Right forelimb (tissue), 1 donor: ENCODE measurements around the gene FAM107A.

Source experiments
- DNase-seq: peaks from one replicate; pipeline ENCODE4 v3.0.0-alpha.2; 2018

Gene FAM107A

GRCh38 chr3:58591517-58592510 lies 14.6 kb upstream of the FAM107A start:
- DNase-seq = no peak

- DNase-seq = peak; percentile 73
These were observed 10.9 kb upstream of the FAM107A start for GRCh38 chr3:58588030-58588614.

- no peak for DNase-seq
These were observed 9.6 kb upstream of the FAM107A start for GRCh38 chr3:58586776-58587192.

DNA sequence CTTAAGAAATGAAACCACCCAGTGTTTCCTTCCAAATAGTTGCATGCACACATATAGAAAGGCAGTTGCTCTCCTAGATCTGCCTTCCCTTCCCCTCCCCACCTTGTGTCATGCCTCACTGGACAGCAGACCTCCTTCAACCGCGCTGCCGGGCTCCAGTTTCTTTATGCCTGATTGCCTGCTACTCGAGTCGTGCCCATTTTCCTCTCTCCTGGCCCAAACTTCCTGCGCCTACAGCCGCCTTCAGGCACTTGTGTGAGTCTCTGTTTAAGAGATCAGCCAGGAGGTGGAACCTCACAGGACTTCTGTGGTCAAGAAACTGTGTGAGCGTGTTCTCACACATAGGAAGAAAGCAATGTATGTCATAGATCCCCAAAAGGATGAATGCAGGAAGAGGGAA lies 8.8 kb upstream of the FAM107A start:
- no peak for DNase-seq

DNA sequence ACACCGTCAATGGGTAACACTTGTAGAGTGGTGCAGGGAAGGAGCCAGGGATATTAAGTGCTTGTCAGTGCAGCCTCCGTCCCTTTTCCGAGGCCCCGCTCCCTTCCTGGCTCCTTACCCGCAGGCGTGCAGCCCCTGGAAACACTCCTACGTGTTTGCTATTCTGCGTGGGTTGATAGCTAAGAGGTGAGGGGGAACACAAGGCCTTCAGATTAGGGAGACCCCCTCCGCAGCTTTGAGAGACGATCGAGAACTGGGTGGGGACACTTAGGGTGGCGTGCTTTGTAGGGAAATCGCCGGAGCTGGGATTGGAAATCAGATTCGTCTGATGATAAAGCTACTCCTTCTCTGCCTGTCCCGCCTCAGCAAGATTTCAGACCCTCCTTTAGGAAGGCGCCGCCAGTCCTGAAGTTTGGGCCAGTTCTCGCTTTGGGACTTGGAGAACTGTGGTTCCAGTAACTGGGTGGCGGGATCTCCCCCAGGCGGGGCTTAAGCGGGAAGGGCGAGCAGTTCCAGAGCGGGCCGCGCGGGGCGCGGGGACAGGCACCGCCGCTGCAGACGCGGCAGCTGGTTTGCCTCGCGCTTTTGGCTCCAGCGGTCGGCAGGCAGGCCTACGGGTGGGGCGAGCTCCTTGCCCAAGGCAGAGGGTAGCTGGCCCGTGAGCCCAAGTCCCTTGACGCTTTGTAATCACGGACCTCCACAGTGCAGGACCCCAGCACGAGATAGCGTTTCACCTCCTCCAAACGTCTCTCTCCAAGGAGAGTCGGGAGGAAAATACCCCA lies 8.0 kb upstream of the FAM107A start:
- peak; percentile 86 for DNase-seq

- DNase-seq = no peak
These were observed 7.5 kb upstream of the FAM107A start for GRCh38 chr3:58584690-58585004.

DNA sequence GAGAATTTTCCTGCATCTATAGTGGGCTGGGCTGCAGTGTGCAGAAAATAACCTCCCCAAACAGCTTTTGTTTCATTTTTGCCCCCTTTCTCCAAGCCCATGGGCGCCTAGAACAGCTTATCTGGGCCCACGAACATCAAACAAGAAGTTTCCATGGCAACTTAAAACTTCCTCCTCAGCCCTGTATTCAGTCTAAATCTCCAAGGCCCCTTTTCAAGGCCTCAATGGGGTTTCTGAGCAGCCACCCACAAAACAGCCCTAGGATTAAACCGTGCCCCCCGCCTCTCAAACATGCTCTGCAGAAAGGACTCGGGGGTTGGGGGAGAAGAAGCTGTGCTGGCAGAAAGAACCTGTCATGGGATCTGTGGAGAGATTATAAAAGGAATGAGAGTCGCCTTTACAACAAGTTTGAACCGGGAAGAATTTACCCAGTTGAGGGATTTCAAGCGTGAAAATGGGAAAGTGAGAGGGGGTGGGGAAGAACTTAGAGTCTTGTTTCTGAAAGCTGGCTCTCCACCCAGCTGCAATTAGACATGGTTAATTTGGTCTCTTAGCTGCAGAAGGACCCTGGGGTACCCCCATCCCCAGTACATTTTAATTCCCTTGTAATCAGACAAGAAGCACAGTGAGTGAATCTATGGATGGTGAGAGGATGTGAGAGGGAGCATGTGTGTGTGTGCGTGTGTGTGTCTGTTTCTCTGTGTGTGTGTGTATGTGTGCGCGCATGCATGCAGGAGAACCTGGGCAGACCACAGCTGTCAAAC lies 4.3 kb upstream of the FAM107A start:
- no peak for DNase-seq

DNA sequence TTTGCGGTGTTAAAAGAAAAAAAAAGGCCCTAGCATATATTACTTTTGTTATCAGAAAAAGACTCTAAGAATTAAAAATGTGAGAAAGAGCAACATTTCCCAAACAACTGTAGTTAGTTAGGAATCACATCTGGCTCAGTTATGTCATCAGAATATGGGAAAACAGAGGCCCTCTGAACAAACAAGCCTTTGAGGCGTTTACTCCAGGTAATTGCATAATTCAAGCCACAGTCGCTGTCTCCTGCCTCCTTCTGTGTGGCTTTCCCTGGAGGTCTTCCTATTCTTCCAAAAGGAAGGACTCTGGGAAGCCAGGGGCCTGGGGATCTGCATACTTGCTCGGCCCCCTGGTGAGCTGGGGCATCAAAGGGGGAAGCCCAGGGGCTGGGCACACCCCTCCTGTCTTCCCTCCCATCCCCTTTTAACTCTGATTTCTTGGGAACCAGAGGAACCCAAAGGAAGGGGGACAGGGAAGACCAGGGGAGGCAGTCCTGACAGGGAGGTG lies 3.7 kb upstream of the FAM107A start:
- no peak for DNase-seq

DNA sequence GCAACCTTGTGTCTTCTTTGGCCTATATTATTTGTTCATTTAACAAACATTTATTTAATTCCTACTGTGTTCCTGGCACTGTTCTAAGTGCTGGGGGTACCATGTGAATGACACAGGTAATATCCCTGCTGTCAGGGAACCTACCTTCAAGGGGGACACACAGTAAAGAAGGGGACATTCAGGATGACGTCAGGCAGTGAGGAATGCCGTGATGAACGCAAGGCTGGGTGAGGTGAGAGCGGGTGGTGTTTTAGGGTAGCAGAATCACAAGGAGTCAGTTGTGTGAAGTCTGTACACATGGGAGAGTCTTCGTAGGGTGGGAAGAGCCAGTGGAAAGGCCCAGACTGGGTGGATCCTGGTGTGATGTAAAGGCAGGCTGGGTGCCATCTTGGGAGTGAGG lies 1.7 kb upstream of the FAM107A start:
- no peak for DNase-seq

DNA sequence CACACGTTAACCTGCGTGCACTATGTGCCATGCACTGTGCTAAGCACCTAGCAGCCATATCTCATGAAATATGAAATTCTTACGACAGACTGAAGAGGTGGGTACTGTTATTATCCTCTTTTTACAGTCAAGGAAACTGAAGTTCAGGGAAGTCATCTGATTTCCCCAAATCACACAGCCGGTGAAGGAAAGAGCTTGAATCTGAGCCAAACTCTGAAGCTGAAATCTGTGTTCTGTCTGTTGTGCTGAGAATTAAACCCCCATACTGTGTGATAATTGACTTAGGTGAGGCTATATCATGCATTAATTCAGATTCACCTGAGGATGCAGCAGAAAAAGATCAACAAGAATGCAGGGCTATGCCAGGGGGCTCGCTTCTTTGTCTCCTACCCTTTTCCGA lies 475 bp downstream of the FAM107A start:
- DNase-seq = no peak

- no peak for DNase-seq
These were observed 1.1 kb downstream of the FAM107A start for GRCh38 chr3:58575971-58576652.

DNA sequence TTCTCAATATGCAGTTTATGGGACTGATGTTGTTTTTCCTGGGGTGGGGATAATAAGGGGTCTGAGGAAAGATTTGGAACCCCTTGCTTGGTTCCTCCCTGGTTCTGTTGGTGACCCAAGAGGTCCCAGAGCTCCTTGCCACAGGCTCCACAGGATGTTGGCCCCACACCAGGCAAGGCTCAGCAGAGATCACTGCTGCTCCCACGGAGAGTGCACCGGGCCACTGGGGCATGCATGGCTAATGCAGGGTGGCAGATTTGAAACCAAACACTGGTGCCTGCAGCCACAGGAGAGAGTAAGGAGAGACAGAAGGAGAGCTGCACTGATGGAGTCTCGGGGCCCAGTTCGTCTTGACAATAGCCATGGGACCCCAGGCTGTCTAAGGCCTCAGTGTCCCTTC lies 2.5 kb downstream of the FAM107A start:
- no peak for DNase-seq

GRCh38 chr3:58574106-58574505 lies 3.1 kb downstream of the FAM107A start:
- DNase-seq = no peak

- DNase-seq = no peak
These were observed 3.6 kb downstream of the FAM107A start for GRCh38 chr3:58573640-58574039.

GRCh38 chr3:58572634-58573230 lies 4.5 kb downstream of the FAM107A start:
- no peak for DNase-seq

GRCh38 chr3:58572013-58572633 lies 5.1 kb downstream of the FAM107A start:
- no peak for DNase-seq

DNA sequence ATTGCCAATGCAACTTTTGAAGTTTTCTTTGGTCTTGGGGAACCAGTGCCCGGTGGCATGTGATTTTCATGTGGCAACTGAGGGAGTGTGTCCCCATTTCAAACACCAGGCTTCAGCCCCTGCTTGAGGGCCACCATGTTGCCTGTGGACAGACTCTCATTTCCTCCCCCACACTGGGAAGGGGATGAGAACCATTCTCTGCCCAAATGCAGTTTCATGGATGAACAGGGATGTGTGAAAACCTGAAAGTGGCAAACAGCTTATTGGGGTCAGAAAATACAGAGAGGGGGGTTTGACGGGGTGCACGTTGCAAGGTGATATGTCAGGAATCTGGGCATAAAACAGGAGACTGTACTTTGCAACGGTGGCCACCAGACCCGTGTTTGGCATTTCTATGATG lies 6.3 kb downstream of the FAM107A start:
- DNase-seq = no peak

DNA sequence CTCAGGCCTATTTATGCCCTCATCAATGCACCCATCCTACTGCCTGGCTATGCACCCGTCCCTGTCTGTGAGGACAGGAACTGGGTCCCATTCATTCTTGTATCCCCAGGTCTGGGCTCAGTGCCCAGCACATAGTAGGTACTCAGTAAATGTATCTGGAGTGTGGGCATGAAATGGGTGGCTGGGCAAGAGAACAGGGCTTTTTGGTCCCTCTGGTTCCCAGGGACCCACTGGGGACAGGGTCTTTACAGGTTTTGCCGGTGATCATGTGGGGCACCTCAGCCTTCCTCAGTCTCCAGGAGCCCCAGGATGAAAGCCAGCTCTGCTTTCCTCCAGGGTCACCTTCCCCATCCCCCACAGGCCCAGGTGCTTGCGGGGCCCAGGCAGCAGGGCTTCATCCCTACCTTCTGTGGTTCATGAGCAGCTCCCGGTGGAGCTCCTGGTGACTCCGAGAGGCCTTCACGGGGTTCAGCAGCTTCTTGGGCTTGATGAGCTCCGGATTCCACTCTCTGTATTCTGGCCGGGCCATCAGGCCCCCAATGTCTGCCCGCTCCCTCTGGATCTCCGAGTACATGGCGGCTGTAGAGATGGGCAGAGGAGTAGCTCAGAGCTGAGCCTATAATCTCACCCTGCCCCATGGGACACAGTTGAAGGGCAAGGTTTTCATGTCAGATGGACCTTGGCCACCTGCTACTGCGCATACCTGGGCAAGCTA lies 7.7 kb downstream of the FAM107A start:
- DNase-seq = no peak

DNA sequence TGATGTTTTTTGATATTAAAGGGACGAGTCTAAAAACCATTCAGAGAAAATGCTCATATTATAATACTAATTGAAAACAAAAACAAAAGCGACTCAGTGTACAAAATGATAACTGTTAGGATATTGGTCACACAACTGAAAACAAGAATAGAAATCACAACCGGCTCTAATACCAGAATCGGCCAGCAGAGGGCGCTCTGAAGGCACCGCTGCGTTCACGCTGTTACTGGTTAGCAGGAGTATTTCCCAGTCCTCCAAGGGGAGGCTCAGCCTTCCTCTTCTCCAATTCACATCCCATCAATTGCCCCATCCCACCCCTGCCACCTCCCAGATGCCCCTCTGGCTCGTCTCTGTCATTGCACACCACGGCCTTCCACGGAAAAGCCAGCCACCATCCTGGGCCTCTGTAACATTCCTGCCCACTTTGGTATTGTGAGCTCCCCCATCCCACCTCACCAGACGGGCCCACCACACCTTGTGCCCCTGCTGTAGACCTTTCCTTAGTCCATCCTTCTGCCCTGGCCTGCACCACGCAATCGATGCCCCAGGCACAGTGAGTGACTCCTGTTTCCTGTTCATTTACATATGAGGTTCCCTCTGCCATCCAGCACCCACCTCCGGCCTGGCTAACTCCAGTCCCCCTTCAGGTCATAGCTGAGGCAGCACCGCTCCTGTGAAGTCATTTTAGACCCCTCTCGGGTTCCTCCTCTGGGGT lies 8.5 kb downstream of the FAM107A start:
- peak; percentile 85 for DNase-seq

DNA sequence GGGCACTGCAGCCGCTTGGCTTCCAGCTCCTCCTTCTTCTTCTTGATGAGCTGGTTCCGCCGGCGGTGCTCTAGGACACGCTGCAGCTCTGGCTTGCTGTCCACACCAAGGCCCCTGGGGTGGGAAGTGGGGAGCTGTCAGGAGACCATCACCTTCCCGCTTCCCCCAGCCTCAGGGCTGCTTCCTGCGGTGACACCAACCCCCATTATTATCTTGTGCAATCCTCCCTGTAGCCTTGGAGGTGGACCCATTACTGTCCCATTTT lies 10.0 kb downstream of the FAM107A start:
- DNase-seq = no peak
